T-helper 17 cell (primary cell): ENCODE measurements around the gene BAD. TPM values are rescaled to one million over a fixed set of nuclear protein-coding genes. Genes with fewer than 3 reads are reported as not detected.

Source experiments
- ATAC-seq: fragments of 150-1000 bp; cut with Tn5 transposase; 2 replicates; pipeline ENCODE4 v1.10.0; 2021; ENCODE audit warnings: mild to moderate bottlenecking, moderate library complexity
- DNase-seq, 3 donors: peaks; one replicate each; pipeline versions ENCODE4 v3.0.0 to v3.0.0-alpha.2; 2020 to 2021
- H3K9me3 ChIP-seq: one replicate; pipeline ENCODE4 v1.7.0; 2013; ENCODE audit warnings: low read length, mild to moderate bottlenecking; ENCODE audit not compliant: control insufficient read depth, poor library complexity, severe bottlenecking
- H3K27ac Mint-ChIP-seq: one replicate; pipeline ENCODE4 v1.8.0; 2022; ENCODE audit warnings: mild to moderate bottlenecking, moderate library complexity, mixed read lengths
- H3K27me3 Mint-ChIP-seq: one replicate; pipeline ENCODE4 v1.8.0; 2022; ENCODE audit warnings: mixed read lengths
- H3K36me3 Mint-ChIP-seq: one replicate; pipeline ENCODE4 v1.8.0; 2022; ENCODE audit warnings: low read depth, mixed read lengths
- H3K4me1 Mint-ChIP-seq: one replicate; pipeline ENCODE4 v1.8.0; 2022; ENCODE audit warnings: mild to moderate bottlenecking, mixed read lengths
- H3K4me3 Mint-ChIP-seq: one replicate; pipeline ENCODE4 v1.8.0; 2022; ENCODE audit warnings: mild to moderate bottlenecking, moderate library complexity, mixed read lengths
- total RNA-seq, 4 donors: library from RNA in 2 of 4; stranded (reverse) in 2 of 4; gene quantifications; one replicate each; pipeline ENCODE4 v1.2.3 and lab custom pipeline; 2022 to 2026

BAD gene
- total RNA-seq, 2 donors from 2014 or later: 46.3 to 47.0 TPM

- DNase-seq (no peak), ATAC-seq (no peak)
- no peak overlapping the region for H3K4me3 Mint-ChIP-seq
- peaks cover 2% of the 10 kb centered on the region for H3K36me3 Mint-ChIP-seq
- peaks cover 26% of the 10 kb centered on the region for H3K4me1 Mint-ChIP-seq
- H3K27ac Mint-ChIP-seq: peak overlapping the region; percentile 65
- no peaks in the 10 kb centered on the region for H3K9me3 ChIP-seq
- H3K27me3 Mint-ChIP-seq: peaks cover 62% of the 10 kb centered on the region
Measured at GRCh38 chr11:64297699-64298358, 13.4 kb upstream of the BAD start.

- peaks cover 64% of the 10 kb centered on the region for H3K27me3 Mint-ChIP-seq
- peak overlapping the region; percentile 14 for H3K27ac Mint-ChIP-seq
- no peaks in the 10 kb centered on the region for H3K9me3 ChIP-seq
- H3K4me3 Mint-ChIP-seq: no peak overlapping the region
- ATAC-seq: no peak
- H3K36me3 Mint-ChIP-seq: peaks cover 2% of the 10 kb centered on the region
- no peak for DNase-seq
- H3K4me1 Mint-ChIP-seq: peaks cover 29% of the 10 kb centered on the region
Measured at GRCh38 chr11:64296830-64297698, 12.6 kb upstream of the BAD start.

GRCh38 chr11:64296236-64296635 lies 11.8 kb upstream of the BAD start:
- peaks cover 29% of the 10 kb centered on the region for H3K4me1 Mint-ChIP-seq
- H3K36me3 Mint-ChIP-seq: peaks cover 2% of the 10 kb centered on the region
- H3K4me3 Mint-ChIP-seq: no peak overlapping the region
- no peaks in the 10 kb centered on the region for H3K9me3 ChIP-seq
- no peak overlapping the region for H3K27ac Mint-ChIP-seq
- H3K27me3 Mint-ChIP-seq: peaks cover 64% of the 10 kb centered on the region
- DNase-seq: no peak
- ATAC-seq: no peak

- no peaks in the 10 kb centered on the region for H3K9me3 ChIP-seq
- no peak for ATAC-seq
- Mint-ChIP-seq H3K4me1 (peaks cover 27% of the 10 kb centered on the region), H3K4me3 (no peak overlapping the region), H3K36me3 (peaks cover 2% of the 10 kb centered on the region), H3K27ac (no peak overlapping the region), H3K27me3 (peaks cover 64% of the 10 kb centered on the region)
- no peak for DNase-seq
Measured at GRCh38 chr11:64295760-64296159, 11.3 kb upstream of the BAD start.

DNA sequence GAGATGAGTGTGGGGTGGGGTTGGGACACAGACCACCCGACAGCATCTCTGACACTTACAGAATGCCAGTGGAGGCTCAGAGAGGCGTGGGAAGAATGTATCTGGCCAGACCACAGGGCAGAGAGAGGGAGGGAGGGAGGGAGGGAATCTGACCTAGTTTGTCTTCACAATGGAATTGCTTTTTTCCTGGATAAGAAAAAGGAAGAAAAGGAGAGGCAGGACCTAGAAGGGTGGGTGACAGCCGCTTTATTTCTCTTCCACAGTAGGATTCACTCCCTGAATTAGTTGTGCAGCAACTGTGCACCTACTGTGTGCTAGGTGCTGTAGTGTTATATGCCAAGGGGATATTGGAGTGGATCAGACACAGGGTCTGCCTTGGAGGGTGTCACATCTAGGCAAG lies 10.3 kb upstream of the BAD start:
- no peak for DNase-seq
- Mint-ChIP-seq H3K36me3 (peaks cover 4% of the 10 kb centered on the region), H3K4me3 (no peak overlapping the region), H3K27ac (peak overlapping the region; percentile 56), H3K27me3 (peaks cover 61% of the 10 kb centered on the region), H3K4me1 (peaks cover 25% of the 10 kb centered on the region)
- no peaks in the 10 kb centered on the region for H3K9me3 ChIP-seq
- no peak for ATAC-seq

GRCh38 chr11:64292460-64293254 lies 8.2 kb upstream of the BAD start:
- H3K27ac Mint-ChIP-seq: no peak overlapping the region
- H3K9me3 ChIP-seq: no peaks in the 10 kb centered on the region
- H3K36me3 Mint-ChIP-seq: peaks cover 2% of the 10 kb centered on the region
- peaks cover 48% of the 10 kb centered on the region for H3K27me3 Mint-ChIP-seq
- peak overlapping the region; percentile 83 for H3K4me3 Mint-ChIP-seq
- no peak for DNase-seq
- H3K4me1 Mint-ChIP-seq: peaks cover 18% of the 10 kb centered on the region
- peak; percentile 13 for ATAC-seq

- Mint-ChIP-seq H3K4me1 (peaks cover 14% of the 10 kb centered on the region), H3K36me3 (peaks cover 2% of the 10 kb centered on the region), H3K27me3 (peaks cover 41% of the 10 kb centered on the region), H3K4me3 (peak overlapping the region; percentile 83), H3K27ac (no peak overlapping the region)
- no peak for DNase-seq
- ATAC-seq: peak; percentile 62
- no peaks in the 10 kb centered on the region for H3K9me3 ChIP-seq
Measured at GRCh38 chr11:64291752-64292459, 7.4 kb upstream of the BAD start.

DNA sequence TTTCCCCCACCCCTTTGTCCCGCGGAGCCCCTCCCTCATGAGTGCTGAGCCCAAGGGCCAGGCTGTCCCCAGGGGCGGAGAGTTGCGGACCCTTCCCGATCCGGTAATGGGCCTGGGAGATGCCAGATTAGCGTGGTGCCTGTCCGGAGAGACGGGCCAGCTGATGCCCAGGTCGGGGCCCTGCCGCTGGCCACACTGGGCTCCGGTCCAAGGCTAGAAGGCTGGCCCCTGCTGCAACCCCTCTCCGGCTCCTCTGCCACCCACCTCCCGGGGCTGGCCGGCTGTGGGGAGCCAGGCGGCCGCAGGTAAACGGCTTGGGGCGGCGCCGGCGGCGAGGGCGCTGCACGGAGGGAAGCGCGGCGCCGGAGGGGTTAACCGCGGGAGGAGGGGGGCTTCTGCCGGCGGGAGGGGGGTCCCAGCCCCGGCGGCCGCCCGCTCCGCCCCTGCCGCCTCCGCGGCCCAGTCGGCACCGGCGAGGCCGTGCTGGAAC lies 6.8 kb upstream of the BAD start, which contains the start of gene KCNK4:
Gene KCNK4 (plus strand): TSS at position 41 of the 490 bp plus-strand sequence. CDS start 1,717 bp downstream, outside the sequence.
- ATAC-seq (no peak), DNase-seq (no peak)
- H3K27me3 Mint-ChIP-seq: peaks cover 35% of the 10 kb centered on the region
- peaks cover 20% of the 10 kb centered on the region for H3K4me1 Mint-ChIP-seq
- peak within 1 kb of the TSS; percentile 68 for H3K4me3 Mint-ChIP-seq
- H3K27ac Mint-ChIP-seq: peak within 1 kb of the TSS; percentile 84
- peaks cover 2% of the 10 kb centered on the region for H3K36me3 Mint-ChIP-seq
- no peaks in the 10 kb centered on the region for H3K9me3 ChIP-seq

GRCh38 chr11:64290352-64291261 lies 6.1 kb upstream of the BAD start:
- ATAC-seq (no peak), DNase-seq (no peak)
- Mint-ChIP-seq H3K4me1 (peaks cover 22% of the 10 kb centered on the region), H3K27me3 (peaks cover 33% of the 10 kb centered on the region), H3K4me3 (peak overlapping the region; percentile 68), H3K27ac (peak overlapping the region; percentile 84), H3K36me3 (peaks cover 2% of the 10 kb centered on the region)
- no peaks in the 10 kb centered on the region for H3K9me3 ChIP-seq

DNA sequence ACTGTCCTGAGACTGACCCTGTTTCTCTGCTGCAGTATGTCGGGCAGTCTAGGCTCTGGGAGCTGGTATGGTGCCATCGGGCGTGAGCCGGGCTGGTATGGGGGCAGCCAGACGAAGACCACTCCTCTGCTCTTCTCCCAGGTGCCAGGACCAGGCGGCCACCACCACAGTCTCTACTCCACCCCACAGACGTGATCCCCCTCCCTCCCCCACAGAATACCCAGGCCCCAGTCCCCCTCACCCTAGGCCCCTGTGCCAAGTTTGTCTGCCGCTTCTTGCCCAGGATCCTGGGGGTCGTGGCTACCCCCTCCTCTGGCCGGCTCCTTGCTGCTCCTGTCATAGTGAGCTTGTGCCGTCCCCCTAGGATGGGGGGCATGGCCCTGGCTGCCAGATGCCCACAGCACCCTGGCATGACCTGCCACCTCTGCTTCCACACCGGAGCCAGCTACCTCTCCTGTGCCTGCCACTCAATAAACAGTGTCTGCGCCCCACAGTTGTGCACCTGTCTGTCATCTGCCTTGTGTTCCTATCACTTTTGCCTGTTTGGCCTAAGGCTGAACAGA lies 4.6 kb upstream of the BAD start:
- no peak for ATAC-seq
- Mint-ChIP-seq H3K4me1 (peaks cover 20% of the 10 kb centered on the region), H3K27me3 (peaks cover 23% of the 10 kb centered on the region), H3K36me3 (peaks cover 2% of the 10 kb centered on the region), H3K27ac (no peak overlapping the region), H3K4me3 (peak overlapping the region; percentile 3)
- no peak for DNase-seq
- no peaks in the 10 kb centered on the region for H3K9me3 ChIP-seq

GRCh38 chr11:64288353-64288750 lies 3.9 kb upstream of the BAD start:
- Mint-ChIP-seq H3K4me3 (no peak overlapping the region), H3K27me3 (peaks cover 15% of the 10 kb centered on the region), H3K4me1 (peaks cover 20% of the 10 kb centered on the region), H3K36me3 (peaks cover 2% of the 10 kb centered on the region), H3K27ac (peak overlapping the region; percentile 29)
- DNase-seq (no peak), ATAC-seq (no peak)
- no peaks in the 10 kb centered on the region for H3K9me3 ChIP-seq
